HepG2 (cell line): Measurements from ENCODE around the gene NUDCD3. TPM values are rescaled to one million over a fixed set of nuclear protein-coding genes. Genes with fewer than 3 reads are reported as not detected.

Source experiments
- ATAC-seq: fragments of 200-7000 bp; cut with Tn5 transposase; 3 replicates; pipeline ENCODE4 v1.9.1; 2020; ENCODE audit warnings: mild to moderate bottlenecking, moderate library complexity
- BruUV-seq: library from RNA; stranded (reverse); fragments of 400-500 nt; replicated peaks from 2 replicates; lab custom pipeline; 2021; lab: Mats Ljungman, UMichigan
- CTCF ChIA-PET: fragments of 300-600 bp; formaldehyde crosslinking; extraction: SDS; loops from one replicate; lab custom pipeline; 2021; ENCODE audit warnings: low total read pairs, inconsistent platforms, low intra/inter-chr PET ratio; lab: Yijun Ruan, JAX
- POLR2A ChIA-PET: fragments of 350-600 bp; sonication (Branson Sonifier 250); formaldehyde crosslinking; loops from one replicate; lab custom pipeline; 2020; ENCODE audit warnings: antibody characterized with exemption, inconsistent platforms; lab: Yijun Ruan, JAX
- DNase-seq: peaks from one replicate; pipeline ENCODE4 v3.0.0-alpha.2; 2015; ENCODE audit warnings: low spot score
- FAIRE-seq: peaks from 3 replicates; lab custom pipeline; 2011; peaks lifted over from hg19 to GRCh38; lab: Jason Lieb, UNC
- H2AFZ ChIP-seq: one replicate; pipeline ENCODE4 v1.6.1; 2011; ENCODE audit warnings: low read length, inconsistent platforms
- H3K27ac ChIP-seq: fragments of 300-600 bp; 3 replicates; pipeline ENCODE4 v1.8.0; 2011; ENCODE audit warnings: mixed run types, mild to moderate bottlenecking, mixed read lengths, low read length, inconsistent platforms; ENCODE audit not compliant: insufficient read depth; ENCODE audit errors: extremely low read length
- H3K27me3 ChIP-seq, 2 experiments: fragments of 200-600 bp in 1 of 2; 2 replicates in 1 of 2; 3 replicates in 1 of 2; pipeline versions ENCODE4 v1.6.0 to v1.8.0; 2011; ENCODE audit warnings: low read length in 2 of 2, mild to moderate bottlenecking in 2 of 2, moderate library complexity in 2 of 2, inconsistent platforms in 1 of 2; ENCODE audit not compliant: insufficient read depth in 2 of 2, control insufficient read depth in 1 of 2
- H3K36me3 ChIP-seq, 2 experiments: fragments of 200-600 bp in 1 of 2; replicated peaks in 1 of 2; 2 replicates in 1 of 2; 3 replicates in 1 of 2; pipeline versions ENCODE4 v1.5.1 to v1.8.0; 2011; ENCODE audit warnings: low read length in 2 of 2, inconsistent platforms in 1 of 2; ENCODE audit not compliant: insufficient read depth in 2 of 2, control insufficient read depth in 1 of 2
- H3K4me1 ChIP-seq: 2 replicates; pipeline ENCODE4 v1.5.1; 2012; ENCODE audit warnings: low read length, inconsistent platforms; ENCODE audit not compliant: insufficient read depth
- H3K4me2 ChIP-seq: 2 replicates; pipeline ENCODE4 v1.6.0; 2011; ENCODE audit warnings: low read depth, low read length, inconsistent platforms
- H3K4me3 ChIP-seq, 3 experiments: fragments of 200-600 bp in 1 of 3; sonication (generic), shearing (Covaris generic) in 1 of 3; replicated peaks in 1 of 3; 2 replicates each; pipeline ENCODE4 v1.5.1; 2011 to 2016; ENCODE audit warnings: low read length in 3 of 3, inconsistent platforms in 2 of 3, low read depth in 2 of 3, mild to moderate bottlenecking in 2 of 3, control low read depth in 1 of 3, mixed read lengths in 1 of 3; ENCODE audit not compliant: insufficient read depth in 1 of 3
- H3K79me2 ChIP-seq: one replicate; pipeline ENCODE4 v1.6.1; 2011; ENCODE audit warnings: low read length, inconsistent platforms; ENCODE audit not compliant: insufficient read depth
- H3K9ac ChIP-seq: 2 replicates; pipeline ENCODE4 v1.6.0; 2011; ENCODE audit warnings: mild to moderate bottlenecking, low read depth, low read length, inconsistent platforms; ENCODE audit not compliant: insufficient read depth
- H3K9me3 ChIP-seq: 2 replicates; pipeline ENCODE4 v1.5.1; 2012; ENCODE audit warnings: mild to moderate bottlenecking, low read length
- H4K20me1 ChIP-seq: 2 replicates; pipeline ENCODE4 v1.6.0; 2011; ENCODE audit warnings: inconsistent platforms, mild to moderate bottlenecking, low read length, moderate library complexity; ENCODE audit not compliant: insufficient read depth
- CAMTA2 ChIP-seq: sonication (generic); formaldehyde crosslinking; IDR thresholded peaks from 2 replicates; pipeline ENCODE4 v1.4.0; 2020; ENCODE audit warnings: mild to moderate bottlenecking, missing genetic modification reagents, borderline replicate concordance
- HIVEP1 ChIP-seq: sonication (generic); formaldehyde crosslinking; IDR thresholded peaks from 2 replicates; pipeline ENCODE4 v1.4.0; 2020; ENCODE audit warnings: mild to moderate bottlenecking, missing genetic modification reagents
- KDM2A ChIP-seq: sonication (generic); formaldehyde crosslinking; IDR thresholded peaks from 2 replicates; pipeline ENCODE4 v1.4.0; 2020; ENCODE audit warnings: low read depth, missing genetic modification reagents, borderline replicate concordance
- MEIS2 ChIP-seq: sonication (generic); formaldehyde crosslinking; IDR thresholded peaks from 2 replicates; pipeline ENCODE4 v1.9.0; 2021; ENCODE audit warnings: mild to moderate bottlenecking, missing genetic modification reagents
- NFAT5 ChIP-seq: sonication (generic); formaldehyde crosslinking; IDR thresholded peaks from 2 replicates; pipeline ENCODE4 v1.4.0; 2020; ENCODE audit warnings: missing genetic modification reagents
- PTBP1 ChIP-seq: fragments of 200-400 bp; formaldehyde crosslinking; IDR thresholded peaks from 2 replicates; pipeline ENCODE4 v1.6.1; 2018; ENCODE audit warnings: low read length, low read depth; ENCODE audit not compliant: poor library complexity, severe bottlenecking
- ZNF644 ChIP-seq: IDR thresholded peaks from 2 replicates; pipeline ENCODE4 v1.6.1; 2016; ENCODE audit warnings: low read depth
- ZSCAN25 ChIP-seq: sonication (generic); formaldehyde crosslinking; IDR thresholded peaks from 2 replicates; pipeline ENCODE4 v1.8.0; 2022; ENCODE audit warnings: mild to moderate bottlenecking, missing genetic modification reagents
- WGBS: methylation state at CpG from one replicate; pipeline ENCODE4 v1.1.6; 2017; ENCODE audit warnings: low lambda C conversion rate; 5-methylcytosine and 5-hydroxymethylcytosine counted together
- in situ Hi-C: cut with HindIII; loops from 2 replicates; pipeline ENCODE4 v1.10.0; 2017; ENCODE audit warnings: low pct_unique_long_range_greater_than_20kb; ENCODE audit not compliant: extremely low pct_ligation_motif_present
- intact Hi-C: fragments of 100-400 bp; cut with micrococcal nuclease; formaldehyde crosslinking; loops from one replicate; pipeline ENCODE4 v1.10.0; 2022; ENCODE audit not compliant: unreplicated experiment
- polyA plus RNA-seq, 8 experiments: library from polyadenylated mRNA; depleted of rRNA in 3 of 8; stranded (reverse) in 7 of 8; unstranded in 1 of 8; fragments of >200 nt; fragmentation: Illumina TruSeq in 4 of 8; extraction: Trizol in 4 of 8; gene quantifications; 2 replicates each; pipeline versions ENCODE4 v1.2.1 to v1.2.3, GENCODE V29; 2011 to 2016; ENCODE audit warnings: low read depth in 4 of 8, missing spikeins in 1 of 8, mixed read lengths in 1 of 8; ENCODE audit not compliant: insufficient read depth in 1 of 8
- total RNA-seq, 5 experiments: library from RNA; depleted of rRNA; stranded (reverse); fragments of >200 nt; fragmentation: Illumina TruSeq; extraction: Trizol; gene quantifications; 2 replicates each; pipeline ENCODE4 v1.2.3, GENCODE V29; 2016; ENCODE audit warnings: low read depth in 1 of 5

The NUDCD3 gene
- total and polyA plus RNA-seq, 2 of the 13 experiments (the other 11 are each of a cell fraction or from before 2014, with no cell fraction given), result 20.8 to 49.9 TPM

GRCh38 chr7:44374007-44374763, 116.3 kb downstream of the NUDCD3 start:
- H3K9me3 ChIP-seq, result no peaks in the 10 kb centered on the region
- peaks cover 0 to 6% of the 10 kb centered on the region in 2 experiments; a peak in 1 of 5 replicates for H3K27me3 ChIP-seq
- H3K27ac ChIP-seq, result no peak overlapping the region
- 35% methylated on average over 8 of the region's 12 CpGs for WGBS
- no TSS peak for BruUV-seq
- H3K79me2 ChIP-seq, result no peaks in the 10 kb centered on the region
- H3K4me1 ChIP-seq, result peaks cover 31% of the 10 kb centered on the region
- POLR2A ChIA-PET, result no interaction called here
- CTCF ChIA-PET, result interaction anchor here (1.7 kb wide), 1 partner anchor 103 kb away, joined by 7 read pairs; no protein-coding TSS in a partner anchor
- in situ Hi-C loops, result no loop called here
- no peak overlapping the region for H2AFZ ChIP-seq
- no peak overlapping the region for H3K4me3 ChIP-seq
- DNase-seq (no peak), FAIRE-seq (no peak), ATAC-seq (no peak)
- no peak overlapping the region for H3K4me2 ChIP-seq
- no peak overlapping the region for H3K9ac ChIP-seq
- no peak for TF ChIP-seq HIVEP1 (CRISPR knock-in tag)
- no peak for TF ChIP-seq ZNF644 (CRISPR knock-in tag)
- TF ChIP-seq MEIS2, result no peak
- TF ChIP-seq NFAT5 (CRISPR knock-in tag), result no peak
- TF ChIP-seq CAMTA2 (CRISPR knock-in tag), result no peak
- TF ChIP-seq ZSCAN25, result no peak
- TF ChIP-seq KDM2A (CRISPR knock-in tag), result no peak
- no peak for TF ChIP-seq PTBP1
- TF ChIP-seq, all 625 proteins: peak for 0
- intact Hi-C loops, result no loop called here
- Histone ChIP-seq H3K36me3 (no peaks in the 10 kb centered on the region), H4K20me1 (no peaks in the 10 kb centered on the region)
